DMS114 treated with DMSO at 0.1 percent for 48 hours (cell line): ENCODE results near the gene LPGAT1.
"Not testable (repeated sequence)": the region's sequence is repeated elsewhere in the genome, so short reads cannot be mapped to it uniquely, and the experiment has no call there.

Experiments used
- DNase-seq: peaks from one replicate; lab custom pipeline; 2025; ENCODE audit not compliant: unreplicated experiment; lab: John Stamatoyannopoulos, UW

The LPGAT1 gene

DNA sequence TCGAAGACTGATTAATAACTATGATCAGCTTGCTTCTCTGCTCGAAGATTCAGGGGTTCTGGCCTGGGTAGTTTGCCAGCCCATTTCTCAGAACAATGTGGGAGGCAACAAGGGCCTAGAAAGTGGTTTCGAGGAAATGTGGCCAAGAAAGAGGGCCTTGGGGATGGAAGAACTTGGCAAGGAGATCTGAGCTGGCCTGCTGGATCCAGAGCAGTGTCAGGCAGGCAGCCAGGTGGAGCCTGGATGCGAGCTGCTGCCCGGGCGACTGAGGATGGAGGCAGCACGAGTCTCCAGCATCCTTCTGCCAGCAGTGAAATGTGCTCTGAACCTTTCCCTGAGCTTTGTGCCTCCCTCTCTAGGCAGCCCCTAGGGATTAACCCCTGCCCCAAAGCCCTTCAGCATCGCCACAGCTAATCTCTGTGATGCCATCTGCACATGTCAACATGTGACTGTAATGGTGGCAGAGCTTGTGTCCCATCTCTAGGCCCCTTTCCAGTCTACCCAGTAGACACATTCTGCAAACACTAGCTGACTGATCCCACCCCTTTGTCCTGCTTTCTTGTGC, 94.1 kb downstream of the LPGAT1 start:
- DNase-seq, result no peak

DNA sequence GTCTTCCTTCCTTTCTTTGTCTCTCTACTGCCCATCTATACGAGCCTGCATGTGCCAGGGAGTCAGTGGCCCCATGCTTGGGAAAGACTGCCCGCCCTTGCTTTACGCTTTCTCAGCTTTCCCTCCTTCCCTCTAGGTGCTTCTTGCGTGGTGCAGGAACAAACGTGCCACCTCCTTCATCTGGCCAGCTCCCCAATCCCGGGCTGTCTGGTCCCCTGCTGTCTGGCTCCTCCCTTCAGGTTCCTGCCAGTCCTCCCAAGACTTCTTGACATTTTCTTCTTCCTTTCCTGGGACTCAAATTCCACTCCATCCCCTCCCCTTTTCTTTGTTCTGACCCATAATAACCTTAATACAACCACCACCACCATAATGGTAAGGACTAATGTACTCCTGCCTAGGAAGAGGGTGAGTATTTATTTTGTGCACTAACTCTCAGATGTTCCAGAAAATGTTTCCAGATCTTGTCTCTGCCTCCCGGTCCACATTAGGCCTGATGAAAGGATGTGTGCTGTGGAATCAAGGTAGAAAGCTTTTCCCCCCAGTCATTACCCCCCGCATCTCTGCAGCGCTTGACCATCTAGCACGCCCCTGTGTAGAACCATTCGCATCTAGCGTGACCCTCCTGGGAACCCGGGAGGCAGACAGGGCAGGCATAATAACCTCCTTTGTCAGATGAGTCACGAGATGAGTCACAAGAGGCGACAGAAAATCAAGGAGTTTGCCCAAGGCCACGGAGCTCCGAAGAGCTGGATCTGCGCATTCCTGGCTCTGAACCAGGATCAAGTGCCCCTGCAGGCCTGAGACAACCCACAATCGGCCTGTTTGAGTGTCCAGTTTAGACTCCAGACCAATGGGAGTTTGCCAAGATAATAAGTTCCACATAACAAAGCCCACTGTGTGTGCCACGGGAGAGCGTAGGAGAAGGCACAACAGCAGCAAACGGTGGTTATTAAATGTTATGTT, 95.1 kb downstream of the LPGAT1 start:
- no peak for DNase-seq

DNA sequence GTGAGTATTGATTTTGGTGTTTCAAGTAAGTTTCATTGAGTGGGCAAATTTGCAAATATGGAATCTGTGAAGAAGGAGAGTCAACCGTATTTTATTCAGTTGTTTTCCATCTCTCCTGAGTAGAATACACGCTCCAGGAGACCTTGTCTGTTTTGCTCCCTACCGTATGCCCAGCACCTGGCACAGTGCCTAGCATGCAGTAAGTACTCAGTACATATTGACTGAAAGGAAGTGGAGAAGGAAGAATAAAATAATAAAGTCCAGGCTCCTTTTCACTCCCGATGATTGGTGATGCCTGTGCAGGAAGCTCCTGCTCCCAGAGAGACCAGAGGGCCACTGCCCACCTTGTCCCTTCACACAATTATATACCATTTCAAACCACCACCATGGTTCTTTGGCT, 95.8 kb downstream of the LPGAT1 start:
- DNase-seq, result no peak

DNA sequence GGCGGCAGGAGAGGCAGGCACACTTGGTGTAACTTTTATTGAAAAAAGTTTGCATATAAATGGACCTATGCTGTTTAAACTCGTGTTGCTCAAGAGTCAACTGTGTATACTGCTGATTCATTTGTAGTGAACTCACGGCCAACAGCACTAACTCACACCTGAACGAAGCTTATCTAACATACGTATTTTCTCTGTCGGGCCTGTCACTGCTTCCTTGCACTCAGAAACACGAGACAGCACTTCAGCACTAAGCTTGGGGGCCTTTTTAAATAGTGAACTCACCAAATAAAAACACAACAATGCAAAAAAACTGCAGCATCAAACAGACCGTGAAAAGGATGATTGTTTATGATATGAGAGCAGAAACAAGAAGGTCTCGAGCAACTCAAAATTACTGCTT, 96.2 kb downstream of the LPGAT1 start:
- no peak for DNase-seq

DNA sequence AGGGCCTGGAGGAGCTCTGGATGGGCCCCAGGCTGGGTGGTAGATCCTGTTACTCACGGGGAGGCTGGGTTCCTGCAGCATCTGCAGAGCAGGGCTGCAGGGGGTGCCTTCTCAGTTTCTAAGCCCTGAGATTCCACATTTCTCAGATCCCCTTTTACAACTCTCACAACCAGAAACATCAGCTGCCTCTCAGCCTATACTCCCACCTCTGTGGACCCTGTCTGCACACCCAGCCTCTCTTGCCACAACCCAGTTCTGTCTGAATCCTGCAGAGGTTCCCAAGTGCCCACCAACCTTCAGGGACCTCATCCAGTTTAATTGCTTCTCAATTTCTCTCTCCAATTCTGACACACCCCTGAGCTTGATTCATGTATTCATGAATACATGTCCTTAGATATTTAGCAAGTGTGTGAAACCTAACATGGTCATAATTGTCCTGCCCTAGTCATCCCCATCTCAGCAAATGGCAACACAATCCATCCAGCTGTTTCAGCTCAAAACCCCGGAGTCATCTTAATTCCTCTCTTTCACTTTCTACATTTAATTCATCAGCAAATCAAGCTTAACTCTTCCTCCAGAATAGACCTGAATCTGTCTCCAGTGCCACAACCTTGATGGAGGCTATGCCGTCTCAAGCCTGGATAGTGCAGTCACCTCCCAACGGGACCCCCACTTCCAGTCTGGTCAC, 98.1 kb downstream of the LPGAT1 start:
- DNase-seq, result no peak

DNA sequence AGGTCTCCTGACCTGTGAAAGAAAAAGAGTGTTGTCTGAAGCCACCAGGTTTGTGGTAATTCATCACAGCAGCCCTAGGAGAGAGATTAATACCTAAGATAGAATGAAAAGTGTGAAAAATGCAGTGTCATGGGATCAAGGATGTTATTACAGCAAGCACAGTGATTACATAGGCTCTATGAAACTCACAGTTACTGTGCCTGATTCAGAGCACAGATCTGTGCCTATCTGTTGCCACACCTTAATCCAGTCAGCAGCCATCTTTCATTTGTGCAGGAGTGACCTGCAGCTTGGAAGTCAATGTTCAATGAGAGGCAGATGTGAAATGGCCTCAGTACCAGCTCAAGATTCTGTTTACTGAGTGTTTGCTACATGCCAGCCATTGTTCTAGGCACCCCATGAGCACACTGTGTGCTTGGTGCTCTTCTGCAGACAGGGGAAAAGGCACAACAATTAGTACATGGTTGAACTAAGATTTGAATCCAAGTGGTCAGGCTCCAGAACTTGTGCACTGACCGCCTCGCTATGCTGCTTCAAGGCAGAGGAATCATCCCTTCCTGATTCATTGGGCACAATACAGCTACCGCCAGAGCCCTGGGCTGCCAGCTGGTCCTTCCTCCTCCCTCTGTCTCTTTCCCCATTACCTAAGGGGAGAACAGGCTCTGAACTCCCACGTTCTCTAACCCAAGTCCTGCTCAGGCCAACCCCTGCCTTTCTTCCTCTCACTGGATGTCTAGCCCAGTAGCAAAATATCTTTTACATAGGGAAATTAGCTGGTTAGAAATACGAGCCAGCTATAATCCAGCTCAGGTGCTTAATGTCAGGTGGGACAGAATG, 98.9 kb downstream of the LPGAT1 start:
- no peak for DNase-seq

DNA sequence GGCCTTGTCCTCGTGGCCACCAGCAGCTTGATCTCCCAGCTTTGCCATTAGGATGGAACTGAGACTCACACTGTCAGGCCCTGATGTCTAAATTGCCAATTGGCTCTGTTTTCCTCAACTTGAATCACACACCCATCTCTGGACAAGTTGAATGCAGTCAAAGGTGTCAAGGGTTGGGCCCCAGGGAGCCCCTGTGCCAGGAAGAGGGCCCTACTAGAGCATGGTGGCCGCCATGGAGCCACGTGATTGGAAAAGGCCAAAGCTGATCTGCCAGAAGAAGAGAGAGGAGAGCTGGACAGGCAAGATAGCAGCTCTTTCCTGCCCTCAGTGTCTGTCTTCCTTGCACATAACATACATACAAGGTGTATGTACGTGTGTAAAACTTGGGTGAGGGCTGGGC, 100.2 kb downstream of the LPGAT1 start:
- DNase-seq, result no peak

DNA sequence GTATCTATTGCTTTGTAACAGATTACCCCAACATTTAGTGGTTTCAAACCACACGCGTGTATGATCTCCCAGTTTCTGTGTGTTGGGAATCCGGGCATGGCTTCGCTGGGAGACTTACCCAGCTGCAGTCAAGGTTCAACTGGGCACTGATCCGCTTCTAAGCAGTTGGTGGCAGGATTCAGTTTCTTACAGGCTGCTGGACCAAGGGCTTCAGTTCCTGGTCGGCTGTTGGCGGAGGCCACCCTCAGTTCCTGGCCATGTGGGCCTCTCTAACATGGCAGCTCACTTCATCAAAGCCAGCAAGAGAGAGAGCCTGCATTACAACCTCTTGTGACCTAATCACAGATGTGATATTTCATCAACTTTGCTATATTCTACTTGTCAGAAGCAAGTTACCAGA, 101.3 kb downstream of the LPGAT1 start:
- DNase-seq, result no peak

DNA sequence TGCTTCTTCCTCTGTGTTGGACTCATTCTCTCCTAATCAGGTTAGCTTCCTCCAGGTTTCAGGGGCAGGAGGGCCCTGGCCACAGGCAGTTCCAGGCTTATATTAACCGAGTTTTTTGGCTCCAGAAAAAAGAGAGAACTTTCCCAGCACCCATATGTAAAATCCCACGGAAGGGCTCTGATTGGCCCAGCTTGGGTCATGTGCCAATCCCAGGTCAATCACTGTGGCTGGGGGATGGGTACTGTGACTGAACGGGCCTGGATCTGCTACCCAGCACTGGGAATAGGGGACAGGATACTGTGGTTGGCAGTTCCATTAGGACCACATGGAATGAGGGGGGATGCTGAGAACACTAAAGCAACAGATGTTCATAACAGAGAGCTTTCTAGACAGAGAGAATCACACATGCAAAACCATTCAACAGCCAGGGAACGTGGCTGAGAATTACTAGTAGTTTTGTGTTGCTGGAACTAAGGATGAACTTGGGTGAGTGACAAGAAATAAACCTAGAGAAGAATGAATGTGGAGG, 104.0 kb downstream of the LPGAT1 start:
- no peak for DNase-seq

DNA sequence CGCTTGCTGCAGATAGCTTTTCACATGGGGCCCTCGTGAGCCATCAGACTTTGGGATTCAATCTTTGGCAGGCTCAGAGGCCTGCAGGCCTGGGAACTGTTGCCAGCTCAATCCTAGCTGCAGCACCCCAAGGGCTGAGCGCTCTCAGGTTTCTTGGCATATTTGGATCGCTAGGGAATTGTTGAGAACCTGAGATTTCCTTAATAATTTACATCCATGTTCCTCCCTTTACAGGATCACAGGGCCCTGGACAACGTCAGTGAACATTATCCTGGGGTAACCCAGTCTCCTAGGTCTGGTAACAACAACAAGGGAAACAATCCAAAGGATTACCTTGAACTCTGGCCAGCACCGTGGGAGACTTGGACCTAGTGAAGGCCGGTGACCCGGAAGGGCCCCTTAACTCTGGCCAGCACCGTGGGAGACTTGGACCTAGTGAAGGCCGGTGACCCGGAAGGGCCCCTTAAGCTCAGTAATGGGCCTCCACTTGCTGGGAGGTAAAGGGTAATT, 105.8 kb downstream of the LPGAT1 start:
- DNase-seq, result no peak

DNA sequence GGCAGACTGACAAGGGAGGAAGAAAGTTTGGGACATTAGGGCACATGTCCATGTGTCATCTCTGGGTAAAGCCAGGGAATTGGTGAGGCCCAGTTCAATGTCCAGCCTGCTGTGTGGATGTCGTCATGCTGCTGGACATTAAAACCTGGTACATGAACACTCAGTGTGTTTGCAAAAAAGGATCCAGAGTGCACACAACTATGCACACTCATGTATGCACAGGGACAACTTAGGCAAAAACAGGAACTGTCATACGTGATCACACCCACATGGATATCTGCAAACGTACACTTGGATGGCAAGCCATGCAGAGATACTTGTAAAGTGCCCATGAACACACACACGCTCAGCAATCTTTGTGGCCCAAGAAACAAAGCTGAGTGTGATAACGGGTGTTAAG, 107.3 kb downstream of the LPGAT1 start:
- no peak for DNase-seq

DNA sequence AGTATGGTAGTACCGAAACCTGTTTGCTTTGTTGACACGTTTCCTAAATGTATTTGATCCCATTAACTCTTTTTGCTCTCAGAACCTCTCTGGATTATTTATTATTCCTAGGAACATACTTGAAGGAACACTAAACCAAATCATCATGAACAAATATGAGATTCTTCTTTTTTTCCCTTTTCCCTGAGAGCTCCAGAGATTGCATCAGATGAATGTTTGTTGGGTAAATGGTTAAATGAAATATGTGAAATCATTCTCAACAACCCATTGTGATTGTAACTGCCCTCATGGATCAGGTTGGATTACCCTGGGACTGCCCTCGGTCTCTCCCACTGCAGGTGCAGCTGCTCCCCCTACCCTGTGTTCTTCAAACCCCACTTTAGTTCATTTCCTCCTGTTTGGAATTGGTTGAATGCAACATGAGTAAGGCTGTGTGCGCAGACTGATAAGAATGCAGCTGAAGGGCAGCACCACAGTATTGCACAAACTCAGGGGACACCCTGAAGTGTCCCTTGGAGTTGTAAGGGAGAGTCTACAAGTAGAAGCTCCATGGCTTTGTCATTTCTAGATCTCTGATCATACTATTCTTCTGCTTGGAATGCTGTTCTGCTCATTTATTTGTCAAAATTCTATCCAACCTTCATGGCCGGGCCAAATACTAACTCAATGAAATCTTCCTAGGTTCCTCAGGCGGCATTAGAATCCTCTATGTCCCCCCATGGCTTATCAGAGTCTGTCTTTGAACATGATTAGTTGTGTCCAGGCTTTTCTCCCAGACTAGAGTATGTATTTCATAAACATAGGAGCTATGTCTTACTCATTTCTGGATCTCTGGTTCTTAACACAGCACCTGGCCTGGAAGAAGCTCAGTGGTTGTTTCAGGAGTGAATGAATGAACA, 108.0 kb downstream of the LPGAT1 start:
- no peak for DNase-seq

DNA sequence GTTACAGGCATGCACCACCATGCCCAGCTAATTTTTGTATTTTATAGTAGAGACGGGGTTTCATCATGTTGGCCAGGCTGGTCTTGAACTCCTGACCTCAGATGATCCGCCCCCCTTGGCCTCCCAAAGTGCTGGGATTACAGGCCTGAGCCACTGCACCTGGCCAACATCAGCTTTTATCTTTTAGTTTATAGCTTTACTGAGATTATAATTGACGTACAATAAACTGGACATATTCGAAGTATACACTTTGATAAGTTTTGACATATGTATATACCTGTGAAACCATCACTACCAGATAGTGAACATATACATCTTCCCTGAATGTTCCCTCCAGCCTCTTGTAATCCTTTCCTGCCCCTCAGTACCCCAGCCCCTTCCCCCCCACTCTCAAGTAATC, 114.0 kb downstream of the LPGAT1 start:
- not testable (repeated sequence) for DNase-seq

DNA sequence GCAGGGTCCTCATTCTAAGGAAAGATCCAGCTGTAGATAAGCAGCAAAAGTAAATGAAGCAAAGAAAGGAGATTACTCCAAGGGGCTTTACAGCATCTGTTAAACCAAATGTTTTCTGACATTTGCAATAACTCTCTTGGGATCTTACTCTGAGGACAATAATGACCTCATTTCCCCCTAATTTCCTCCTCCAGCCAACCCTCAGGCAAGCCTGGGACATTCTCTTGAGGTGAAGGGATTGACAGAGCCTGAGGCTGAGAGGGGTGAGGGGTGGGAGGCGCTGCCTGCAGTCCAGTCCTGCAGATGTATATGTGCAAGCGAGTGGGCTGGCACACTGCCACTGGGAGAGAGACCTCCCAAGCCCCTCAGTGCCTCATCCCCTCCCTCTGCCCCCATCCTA, 114.6 kb downstream of the LPGAT1 start:
- DNase-seq, result no peak

DNA sequence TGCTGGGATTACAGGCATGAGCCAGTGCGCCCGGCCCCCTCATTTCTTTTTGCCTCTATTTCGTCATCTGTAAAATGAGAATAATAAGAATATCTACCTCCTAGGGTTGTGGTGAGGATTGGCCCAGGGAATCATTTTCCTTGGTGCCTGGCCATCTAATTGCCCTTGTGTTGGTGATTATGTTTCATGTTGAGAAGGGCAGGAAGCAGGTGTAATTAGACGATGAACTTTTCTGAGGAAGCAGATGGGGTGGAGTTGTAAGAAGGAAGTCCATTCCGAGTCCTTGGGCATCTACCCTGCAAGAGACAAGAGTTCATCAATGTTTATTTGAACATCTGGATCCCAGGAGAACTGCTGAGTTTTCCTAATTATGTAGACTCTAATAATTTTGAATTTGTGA, 116.4 kb downstream of the LPGAT1 start:
- DNase-seq, result no peak

DNA sequence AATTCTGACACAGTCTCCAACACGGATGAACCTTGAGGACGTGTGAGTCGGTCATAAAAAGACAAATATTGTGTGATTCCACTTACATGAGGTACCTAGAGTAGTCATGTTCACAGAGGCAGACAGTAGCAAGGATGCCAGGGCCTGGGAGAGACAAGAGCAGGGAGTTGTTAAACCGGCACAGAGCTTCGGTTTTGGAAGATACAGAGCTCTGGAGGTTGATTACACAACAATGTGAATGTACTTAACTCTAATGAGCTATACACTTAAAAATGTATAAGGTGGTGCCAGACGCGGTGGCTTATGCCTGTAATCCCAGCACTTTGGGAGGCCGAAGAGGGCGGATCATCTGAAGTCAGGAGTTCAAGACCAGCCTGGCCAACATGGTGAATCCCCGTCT, 117.3 kb downstream of the LPGAT1 start:
- DNase-seq, result no peak

DNA sequence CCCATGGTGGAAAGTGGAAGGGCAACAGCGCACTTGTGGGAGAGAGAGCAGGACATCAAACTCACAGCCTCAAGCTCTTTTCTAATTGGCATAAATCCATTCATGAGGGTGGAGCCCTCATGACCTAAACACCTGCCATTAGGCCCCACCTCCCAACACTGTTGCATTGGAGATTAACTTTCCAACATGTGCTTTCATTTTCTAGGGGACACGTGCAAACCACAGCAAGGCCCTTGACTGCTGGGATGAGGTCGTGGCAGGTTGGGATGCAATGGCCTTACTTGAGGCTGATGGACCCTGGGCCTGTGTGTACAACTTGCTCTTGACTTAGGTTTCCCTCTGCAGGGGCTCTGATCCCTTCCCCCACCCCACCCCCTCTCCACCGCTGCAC, 119.3 kb downstream of the LPGAT1 start:
- DNase-seq, result no peak

DNA sequence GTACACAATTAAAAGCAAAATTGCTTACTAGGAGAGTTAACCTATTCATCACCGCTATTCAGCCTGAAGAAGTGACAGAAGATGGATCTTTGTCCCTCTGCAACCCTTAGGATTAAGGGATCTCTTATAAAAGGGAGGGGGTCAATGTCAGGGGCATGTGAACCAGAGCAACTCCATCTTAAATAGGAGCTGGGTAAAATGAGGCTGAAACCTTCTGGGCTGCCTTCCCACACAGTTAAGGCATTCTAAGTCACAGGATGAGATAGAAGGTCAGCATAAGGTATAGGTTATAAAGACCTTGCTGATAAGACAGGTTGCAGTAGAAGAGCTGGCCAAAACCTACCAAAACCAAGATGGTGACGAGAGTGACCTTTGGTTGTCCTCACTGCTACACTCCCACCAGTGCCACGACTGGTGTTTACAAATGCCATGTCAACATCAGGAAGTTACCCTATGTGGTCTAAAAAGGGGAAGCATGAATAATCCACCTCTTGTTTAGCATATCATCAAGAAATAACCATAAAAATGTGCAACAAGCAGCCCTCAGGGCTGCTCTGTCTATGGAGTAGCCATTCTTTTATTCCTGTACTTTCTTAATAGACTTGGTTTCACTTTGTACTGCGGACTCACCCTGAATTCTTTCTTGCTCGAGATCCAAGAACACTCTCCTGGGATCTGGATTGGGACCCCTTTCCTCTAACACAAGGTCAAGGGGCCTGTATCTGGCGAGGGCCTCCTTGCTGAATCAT, 119.8 kb downstream of the LPGAT1 start:
- DNase-seq, result no peak

DNA sequence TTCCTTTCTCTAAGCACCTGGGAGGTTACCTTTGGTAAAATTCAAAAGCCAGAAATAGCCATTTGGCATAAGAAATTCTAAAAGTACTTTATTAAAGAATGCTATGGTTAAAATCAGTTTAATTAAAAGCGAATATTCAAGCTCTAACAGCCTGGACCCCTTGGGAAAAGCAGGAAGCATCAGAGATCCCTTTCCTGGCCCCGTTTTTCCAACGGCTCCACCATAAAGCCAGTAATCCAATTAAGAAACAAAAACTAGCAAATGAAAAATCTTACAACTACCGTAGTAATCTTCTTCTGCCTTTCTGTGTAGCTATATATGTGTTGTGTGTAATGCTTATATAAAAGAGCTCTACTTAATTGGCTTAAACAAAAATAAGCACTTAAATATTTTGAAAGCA, 121.6 kb downstream of the LPGAT1 start:
- DNase-seq, result no peak
